ENCODE measurements around the gene MIEF1. TPM values are rescaled to one million over a fixed set of nuclear protein-coding genes. Genes with fewer than 3 reads are reported as not detected.
"Not testable (repeated sequence)": the region's sequence is repeated elsewhere in the genome, so short reads cannot be mapped to it uniquely, and the experiment has no call there.

MIEF1 gene
- total RNA-seq, 1 experiment from 2014 or later: 34.1 TPM

DNA sequence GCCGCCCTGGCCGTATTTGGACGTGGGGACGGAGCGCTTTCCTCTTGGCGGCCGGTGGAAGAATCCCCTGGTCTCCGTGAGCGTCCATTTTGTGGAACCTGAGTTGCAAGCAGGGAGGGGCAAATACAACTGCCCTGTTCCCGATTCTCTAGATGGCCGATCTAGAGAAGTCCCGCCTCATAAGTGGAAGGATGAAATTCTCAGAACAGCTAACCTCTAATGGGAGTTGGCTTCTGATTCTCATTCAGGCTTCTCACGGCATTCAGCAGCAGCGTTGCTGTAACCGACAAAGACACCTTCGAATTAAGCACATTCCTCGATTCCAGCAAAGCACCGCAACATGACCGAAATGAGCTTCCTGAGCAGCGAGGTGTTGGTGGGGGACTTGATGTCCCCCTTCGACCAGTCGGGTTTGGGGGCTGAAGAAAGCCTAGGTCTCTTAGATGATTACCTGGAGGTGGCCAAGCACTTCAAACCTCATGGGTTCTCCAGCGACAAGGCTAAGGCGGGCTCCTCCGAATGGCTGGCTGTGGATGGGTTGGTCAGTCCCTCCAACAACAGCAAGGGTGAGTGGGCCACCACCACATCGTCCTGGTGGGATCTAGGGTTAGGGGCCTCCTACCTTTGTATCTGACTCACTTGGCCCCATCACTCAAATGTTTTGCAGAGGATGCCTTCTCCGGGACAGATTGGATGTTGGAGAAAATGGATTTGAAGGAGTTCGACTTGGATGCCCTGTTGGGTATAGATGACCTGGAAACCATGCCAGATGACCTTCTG lies 19.2 kb downstream of the MIEF1 start:
- in situ Hi-C loops (cut with HindIII; ENCODE audit: low pct_unique_long_range_greater_than_20kb, low sequenced_read_pairs): not testable (repeated sequence)
- peak; percentile 87 for DNase-seq (ENCODE audit: low read depth, low spot score)

DNA sequence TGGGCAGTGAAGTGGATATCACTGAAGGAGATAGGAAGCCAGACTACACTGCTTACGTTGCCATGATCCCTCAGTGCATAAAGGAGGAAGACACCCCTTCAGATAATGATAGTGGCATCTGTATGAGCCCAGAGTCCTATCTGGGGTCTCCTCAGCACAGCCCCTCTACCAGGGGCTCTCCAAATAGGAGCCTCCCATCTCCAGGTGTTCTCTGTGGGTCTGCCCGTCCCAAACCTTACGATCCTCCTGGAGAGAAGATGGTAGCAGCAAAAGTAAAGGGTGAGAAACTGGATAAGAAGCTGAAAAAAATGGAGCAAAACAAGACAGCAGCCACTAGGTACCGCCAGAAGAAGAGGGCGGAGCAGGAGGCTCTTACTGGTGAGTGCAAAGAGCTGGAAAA lies 20.0 kb downstream of the MIEF1 start:
- DNase-seq (ENCODE audit: low read depth, low spot score); in situ Hi-C loops (cut with HindIII; ENCODE audit: low pct_unique_long_range_greater_than_20kb, low sequenced_read_pairs): not testable (repeated sequence)

DNA sequence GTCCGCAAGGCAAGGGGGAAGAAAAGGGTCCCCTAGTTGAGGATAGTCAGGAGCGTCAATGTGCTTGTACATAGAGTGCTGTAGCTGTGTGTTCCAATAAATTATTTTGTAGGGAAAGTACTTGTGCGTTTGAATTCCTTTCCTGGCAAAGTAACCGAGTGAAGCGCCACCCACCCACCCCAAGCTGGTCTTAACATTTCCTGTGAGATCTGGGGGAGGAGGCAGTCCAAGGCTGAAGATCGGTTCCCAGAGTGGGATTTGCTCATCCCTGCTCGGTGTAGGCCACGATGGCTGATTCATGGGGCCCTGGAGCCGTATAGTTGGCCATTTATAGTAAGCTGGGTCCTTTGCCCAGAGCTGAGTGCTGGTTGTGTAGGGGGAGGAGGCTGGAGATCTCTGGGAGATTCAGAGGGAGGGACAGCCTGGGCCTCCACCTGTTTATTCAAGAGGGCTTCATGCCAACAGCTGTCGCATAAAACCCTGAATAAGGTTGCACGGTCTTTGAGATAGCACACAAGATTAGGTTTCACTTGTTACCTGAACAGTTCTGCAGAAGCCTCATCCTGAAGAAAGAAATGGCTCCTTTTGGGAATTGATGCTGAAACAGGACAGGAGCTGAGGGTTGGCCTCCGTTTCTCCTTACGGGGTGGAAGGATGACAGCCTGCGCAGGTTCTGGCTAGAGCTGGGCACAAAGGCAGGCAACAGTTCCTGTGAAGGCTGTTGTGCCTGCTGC lies 20.6 kb downstream of the MIEF1 start:
- DNase-seq (ENCODE audit: low read depth, low spot score): no peak
- in situ Hi-C loops (cut with HindIII; ENCODE audit: low pct_unique_long_range_greater_than_20kb, low sequenced_read_pairs): no loop called here

DNA sequence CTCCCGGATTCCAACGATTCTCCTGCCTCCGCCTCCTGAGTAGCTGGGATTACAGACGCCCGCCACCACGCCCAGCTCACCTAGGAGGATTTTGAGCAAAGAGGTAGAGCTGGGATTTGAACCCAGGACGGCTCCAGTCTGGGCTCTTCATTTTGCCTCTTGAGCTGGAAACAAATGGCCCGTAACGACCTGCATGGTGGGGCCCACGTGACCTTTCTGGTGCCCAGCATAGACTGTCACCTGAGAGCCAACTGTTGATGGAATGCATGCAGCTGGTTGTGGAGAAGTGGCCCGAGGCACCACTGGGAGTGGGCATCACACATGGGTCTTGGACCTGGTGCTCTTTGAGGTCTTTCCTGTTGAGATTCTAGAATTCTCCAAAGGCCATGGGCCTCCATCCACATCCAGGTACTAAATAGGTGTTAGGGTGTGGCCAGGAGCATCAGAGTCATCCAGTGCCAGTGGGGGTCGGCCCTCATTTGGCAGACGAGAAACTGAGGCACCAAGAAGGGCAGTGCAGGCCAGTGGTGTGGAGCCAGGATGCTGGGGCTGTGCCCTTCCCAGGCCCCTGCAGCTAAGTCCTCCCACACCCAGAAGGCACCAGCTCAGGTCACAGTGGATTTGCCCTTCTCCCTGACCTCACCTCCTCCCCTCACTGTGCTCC lies 22.1 kb downstream of the MIEF1 start:
- no peak for DNase-seq (ENCODE audit: low read depth, low spot score)
- in situ Hi-C loops (cut with HindIII; ENCODE audit: low pct_unique_long_range_greater_than_20kb, low sequenced_read_pairs): no loop called here

DNA sequence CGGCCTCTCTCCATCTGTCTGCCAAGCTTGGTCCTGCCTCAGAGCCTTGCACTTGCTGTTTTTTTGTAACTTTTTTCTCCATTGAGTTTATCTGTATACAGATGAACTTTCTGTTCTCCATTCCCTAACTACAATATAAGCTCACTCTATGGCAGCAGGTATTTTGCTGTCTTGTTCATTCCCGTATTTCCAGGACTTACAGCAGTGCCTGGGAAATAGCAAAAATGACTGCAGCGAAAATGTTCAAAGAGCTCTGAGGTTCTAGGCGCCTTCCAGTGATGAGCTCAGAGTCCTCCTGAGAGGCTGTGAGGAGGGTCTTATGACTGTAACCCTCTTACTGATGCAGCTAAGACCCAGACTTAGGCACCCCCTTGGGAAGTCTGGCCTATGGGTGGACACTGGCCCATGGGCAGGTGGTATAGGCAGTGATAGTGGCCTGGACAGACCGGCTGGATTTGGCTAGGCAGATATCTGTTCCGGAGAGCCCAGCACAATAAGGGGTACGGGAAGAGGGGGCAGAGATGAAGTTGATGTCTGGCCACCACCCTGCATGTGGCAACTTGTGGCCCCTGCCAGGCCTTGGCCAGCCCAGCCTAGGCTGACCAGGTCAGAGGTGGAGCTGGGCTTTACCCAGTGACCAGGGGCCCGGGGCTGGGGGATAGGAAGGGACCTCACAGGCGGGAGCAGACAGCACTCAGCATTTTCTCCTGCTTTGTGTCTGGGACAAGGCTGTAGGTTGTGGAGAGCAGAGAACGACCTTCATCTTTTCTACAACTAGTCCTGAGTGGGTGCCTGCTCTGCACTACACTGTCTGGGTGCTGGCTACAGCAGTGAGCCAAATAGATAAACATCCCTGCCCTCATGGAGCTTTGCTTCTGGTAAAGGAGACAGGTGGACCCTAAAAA lies 22.9 kb downstream of the MIEF1 start:
- in situ Hi-C loops (cut with HindIII; ENCODE audit: low pct_unique_long_range_greater_than_20kb, low sequenced_read_pairs): no loop called here
- no peak for DNase-seq (ENCODE audit: low read depth, low spot score)

DNA sequence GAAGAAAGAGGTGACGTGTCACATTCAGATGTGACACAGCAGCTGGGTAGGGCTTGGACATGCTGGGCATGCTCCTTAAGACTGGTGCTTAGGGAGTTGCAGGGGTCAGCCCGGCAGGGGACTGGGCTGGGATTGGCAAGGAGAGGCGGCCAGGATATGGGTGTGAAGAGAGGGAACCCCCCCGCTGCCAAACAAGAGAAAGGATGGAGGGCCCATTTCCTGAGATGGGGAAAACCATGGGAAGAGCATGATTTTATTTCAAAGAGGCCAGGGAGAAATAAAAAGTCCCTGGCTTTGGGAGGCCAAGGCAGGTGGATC lies 23.5 kb downstream of the MIEF1 start:
- no peak for DNase-seq (ENCODE audit: low read depth, low spot score)
- in situ Hi-C loops (cut with HindIII; ENCODE audit: low pct_unique_long_range_greater_than_20kb, low sequenced_read_pairs): no loop called here

DNA sequence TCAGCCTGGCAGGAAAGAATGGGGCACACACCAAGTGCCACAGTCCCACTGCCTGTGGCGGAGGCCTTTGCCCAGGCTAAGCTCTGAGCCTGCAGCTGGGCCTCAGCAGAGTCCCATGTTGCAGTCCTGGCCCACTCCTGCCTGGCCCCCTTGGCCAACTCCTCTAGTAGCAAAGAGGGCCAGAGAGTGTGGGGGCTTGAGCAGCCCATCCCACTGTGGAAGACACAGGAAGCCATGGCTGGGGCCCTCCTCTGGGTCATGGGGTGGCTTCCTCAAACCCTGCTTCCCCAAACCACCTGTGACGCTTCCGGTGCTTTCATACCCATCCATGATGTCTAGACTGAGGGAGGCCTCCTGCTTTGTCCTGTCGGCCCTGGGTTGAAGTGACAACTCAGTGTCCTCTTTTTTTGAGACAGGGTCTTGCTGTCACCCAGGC lies 24.7 kb downstream of the MIEF1 start:
- DNase-seq (ENCODE audit: low read depth, low spot score): no peak
- in situ Hi-C loops (cut with HindIII; ENCODE audit: low pct_unique_long_range_greater_than_20kb, low sequenced_read_pairs): no loop called here

DNA sequence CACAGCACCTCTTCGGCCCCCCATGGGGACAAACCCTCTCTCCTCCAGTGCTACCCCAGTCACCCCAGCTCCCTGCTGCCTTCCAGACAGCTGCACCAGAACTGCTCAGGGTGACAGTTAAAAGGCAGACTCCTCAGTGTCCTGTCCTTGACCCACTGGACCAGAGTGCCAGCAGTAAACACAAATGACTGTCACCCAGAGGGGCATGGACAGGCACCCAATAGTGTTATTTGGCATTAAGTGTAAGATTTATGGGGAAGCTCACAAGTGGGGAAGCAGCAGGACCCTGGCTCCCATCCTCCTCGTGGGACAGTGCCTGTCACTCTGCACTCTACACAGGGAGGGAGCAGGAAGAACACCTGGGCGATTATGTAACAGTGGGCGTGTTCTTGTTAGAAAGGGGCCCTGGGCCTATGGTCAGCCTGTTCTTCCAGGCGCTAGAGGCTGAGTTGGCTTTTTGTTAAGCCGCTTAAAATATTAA lies 25.4 kb downstream of the MIEF1 start:
- in situ Hi-C loops (cut with HindIII; ENCODE audit: low pct_unique_long_range_greater_than_20kb, low sequenced_read_pairs): no loop called here
- no peak for DNase-seq (ENCODE audit: low read depth, low spot score)

DNA sequence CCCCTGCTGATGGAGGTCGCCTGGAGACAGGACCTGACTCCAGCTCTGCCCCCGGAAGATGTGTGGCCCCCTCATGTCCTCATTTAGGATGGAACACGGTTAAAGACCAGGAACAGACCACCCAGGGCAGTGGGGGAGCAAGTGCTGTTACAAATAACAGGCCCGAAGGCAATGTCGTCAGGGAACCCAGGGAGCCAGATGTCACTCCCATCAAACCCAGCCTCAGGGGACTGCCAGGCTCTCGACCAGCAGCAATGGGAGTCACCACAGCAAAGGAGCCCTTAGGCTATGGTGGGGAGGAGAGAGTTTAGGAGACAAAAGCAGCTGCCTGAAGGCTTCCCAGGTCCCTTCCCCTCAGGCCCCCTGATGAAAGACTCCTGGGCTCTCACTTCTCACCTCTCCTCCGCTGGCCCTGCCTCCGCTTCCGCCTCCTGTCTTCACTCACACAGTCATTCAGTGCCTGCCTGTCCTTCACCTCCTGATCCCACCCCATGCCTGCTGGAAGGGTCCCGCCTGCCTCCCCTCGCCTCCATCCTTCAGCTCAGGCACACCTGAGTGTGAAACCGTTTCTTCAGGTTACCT lies 26.1 kb downstream of the MIEF1 start:
- no peak for DNase-seq (ENCODE audit: low read depth, low spot score)
- in situ Hi-C loops (cut with HindIII; ENCODE audit: low pct_unique_long_range_greater_than_20kb, low sequenced_read_pairs): no loop called here

DNA sequence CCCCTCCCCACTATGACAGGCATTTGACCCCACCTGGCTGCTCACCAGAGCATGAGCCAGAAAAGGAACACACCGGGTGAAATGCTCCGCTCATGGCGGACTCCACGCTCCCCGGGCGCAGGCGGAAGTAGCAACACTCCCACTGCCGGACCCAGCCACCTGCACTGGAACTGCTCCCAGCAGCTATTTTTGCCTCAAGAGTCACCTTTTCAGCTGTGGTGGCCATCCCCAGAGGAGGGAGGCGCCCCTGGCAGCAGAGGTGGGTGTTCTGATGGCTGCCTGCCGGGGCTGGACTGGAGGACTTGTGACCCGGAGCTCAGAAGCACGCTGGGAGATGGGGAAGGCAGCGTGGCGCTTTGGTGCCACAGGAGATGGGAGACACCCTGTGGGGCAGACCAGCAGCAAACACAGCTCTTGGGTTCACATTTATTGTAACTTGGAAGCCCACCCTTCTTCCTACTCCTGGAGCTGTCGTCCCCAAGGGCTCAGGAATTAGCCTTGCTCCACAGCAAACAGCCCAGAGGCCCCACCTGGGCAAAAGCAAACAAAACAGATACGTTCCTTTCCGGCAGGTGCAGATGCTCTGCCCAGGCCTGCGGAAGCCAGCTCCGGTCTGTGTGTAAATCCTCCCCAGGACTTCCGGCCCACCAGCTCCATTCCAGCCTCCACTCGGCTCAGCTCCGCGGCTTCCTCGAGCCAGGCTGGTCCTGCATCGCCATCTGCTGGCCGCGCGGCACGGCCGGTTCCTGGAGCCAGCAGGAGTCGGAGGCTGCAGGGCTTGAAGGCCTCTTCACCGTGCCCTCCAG lies 26.8 kb downstream of the MIEF1 start:
- peak; percentile 91 for DNase-seq (ENCODE audit: low read depth, low spot score)
- in situ Hi-C loops (cut with HindIII; ENCODE audit: low pct_unique_long_range_greater_than_20kb, low sequenced_read_pairs): no loop called here

DNA sequence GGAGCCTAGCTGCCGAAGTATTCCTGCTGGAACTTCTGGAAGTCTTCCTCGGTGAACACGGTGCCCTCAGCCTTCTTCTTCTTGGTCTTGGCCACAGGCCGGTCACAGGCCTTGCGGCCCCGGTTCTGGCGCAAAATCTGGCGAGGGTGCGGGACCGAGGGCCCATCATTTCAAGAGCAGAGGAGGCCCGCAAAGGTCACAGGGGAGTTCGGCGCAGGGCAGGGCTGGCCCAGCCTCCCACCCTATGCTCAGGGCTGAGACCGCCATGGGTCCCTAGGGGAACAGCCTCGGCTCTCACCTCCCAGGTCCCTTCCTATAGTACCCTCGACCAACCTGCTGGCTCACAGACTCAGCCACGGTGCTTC lies 27.4 kb downstream of the MIEF1 start:
- in situ Hi-C loops (cut with HindIII; ENCODE audit: low pct_unique_long_range_greater_than_20kb, low sequenced_read_pairs): no loop called here
- no peak for DNase-seq (ENCODE audit: low read depth, low spot score)

DNA sequence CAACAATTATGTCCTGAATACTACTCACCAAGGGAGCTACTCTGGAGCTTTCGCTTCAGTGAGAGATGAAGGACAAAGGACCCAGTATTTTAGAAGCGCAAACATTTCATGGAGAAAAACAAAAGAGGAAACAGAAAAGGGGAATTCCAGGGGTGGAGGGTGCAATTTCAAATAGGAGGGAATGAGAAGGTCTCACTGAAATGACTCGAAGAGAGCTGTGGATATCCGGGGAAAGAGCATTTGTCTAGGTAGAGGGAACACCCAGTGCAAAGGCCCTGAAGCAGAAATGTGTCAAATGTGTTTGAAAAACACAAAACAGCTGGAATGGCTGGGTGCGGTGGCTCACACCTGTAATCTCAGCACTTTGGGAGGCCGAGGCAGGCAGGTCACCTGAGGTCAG lies 28.0 kb downstream of the MIEF1 start:
- DNase-seq (ENCODE audit: low read depth, low spot score): no peak
- in situ Hi-C loops (cut with HindIII; ENCODE audit: low pct_unique_long_range_greater_than_20kb, low sequenced_read_pairs): no loop called here

DNA sequence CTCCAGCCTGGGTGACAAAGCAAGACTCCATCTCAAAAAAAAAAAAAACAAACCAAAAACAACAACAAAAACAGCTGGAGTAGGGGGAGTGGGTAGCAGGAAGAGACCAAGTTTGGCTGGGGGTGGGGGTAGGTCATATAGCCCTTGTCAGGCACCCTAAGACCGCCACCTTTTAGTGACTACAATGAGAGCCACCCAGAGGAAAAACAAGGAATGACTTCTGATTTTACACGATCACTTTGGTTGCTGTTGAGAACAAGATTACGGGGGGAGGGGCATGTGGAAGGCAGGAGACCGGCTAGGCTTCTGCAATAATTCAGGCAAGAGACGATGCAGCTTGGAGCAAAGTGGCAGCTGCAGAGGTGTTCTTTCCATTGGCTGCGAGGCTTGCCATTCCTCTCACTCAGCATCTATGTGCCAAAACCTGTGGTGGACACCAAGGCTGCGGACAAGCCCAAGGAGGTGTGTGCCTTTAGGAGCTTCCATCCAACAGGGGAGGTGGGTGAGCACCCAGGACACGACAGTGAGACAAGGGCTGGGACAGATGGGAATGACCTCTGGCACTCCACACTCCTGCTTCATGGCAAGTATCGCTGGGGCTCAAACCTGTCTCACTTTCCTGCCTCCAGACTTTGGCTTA lies 28.7 kb downstream of the MIEF1 start:
- in situ Hi-C loops (cut with HindIII; ENCODE audit: low pct_unique_long_range_greater_than_20kb, low sequenced_read_pairs): no loop called here
- peak; percentile 84 for DNase-seq (ENCODE audit: low read depth, low spot score)

DNA sequence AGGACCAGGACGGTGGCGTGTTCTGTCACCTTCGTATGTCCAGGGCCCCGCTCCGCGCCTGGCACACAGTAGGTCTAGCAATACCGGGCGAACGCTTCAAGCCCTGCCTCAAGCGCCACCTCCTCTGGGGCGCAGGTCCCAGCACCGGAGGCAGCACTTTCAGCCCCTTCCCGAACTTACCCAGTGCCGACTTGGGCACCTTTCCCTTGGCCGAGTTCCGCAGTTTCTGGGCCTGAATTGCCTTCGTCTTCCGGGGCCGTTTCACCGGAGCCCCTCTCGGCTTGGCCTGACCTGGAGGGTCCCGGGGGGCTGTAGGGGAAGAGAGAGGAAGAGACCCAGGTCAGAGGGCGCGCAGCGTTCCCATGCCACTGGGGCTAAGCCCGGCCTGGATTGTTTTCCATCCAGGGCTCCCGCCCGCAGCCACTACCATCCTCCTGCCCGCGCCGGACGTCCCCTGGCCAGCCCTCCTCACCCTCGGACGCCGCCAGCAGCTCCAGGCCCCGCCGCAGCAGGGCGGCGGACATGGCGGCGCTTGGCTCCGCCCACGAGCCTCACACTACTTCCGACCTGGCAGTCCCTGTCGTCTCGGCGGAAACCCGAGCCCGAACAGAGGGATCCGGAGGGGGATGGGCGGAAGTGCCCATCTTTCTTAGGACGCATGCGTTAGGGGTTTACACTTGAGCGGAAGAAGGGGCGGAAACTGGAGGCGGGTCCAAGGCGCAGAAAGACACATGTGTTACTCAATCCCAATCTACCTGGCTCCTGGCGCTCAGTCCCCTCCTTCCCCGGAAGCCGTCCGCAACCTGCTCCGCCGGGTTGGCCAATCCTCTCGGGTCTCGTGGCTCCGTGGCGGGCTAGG lies 30.4 kb downstream of the MIEF1 start, which contains the start of gene RPS19BP1:
TSS of gene RPS19BP1 (minus strand) at position 534 of the 859 bp plus-strand sequence. CDS start at position 524, 10 bp downstream.
- DNase-seq (ENCODE audit: low read depth, low spot score): peak; percentile 100
- in situ Hi-C loops (cut with HindIII; ENCODE audit: low pct_unique_long_range_greater_than_20kb, low sequenced_read_pairs): no loop called here

DNA sequence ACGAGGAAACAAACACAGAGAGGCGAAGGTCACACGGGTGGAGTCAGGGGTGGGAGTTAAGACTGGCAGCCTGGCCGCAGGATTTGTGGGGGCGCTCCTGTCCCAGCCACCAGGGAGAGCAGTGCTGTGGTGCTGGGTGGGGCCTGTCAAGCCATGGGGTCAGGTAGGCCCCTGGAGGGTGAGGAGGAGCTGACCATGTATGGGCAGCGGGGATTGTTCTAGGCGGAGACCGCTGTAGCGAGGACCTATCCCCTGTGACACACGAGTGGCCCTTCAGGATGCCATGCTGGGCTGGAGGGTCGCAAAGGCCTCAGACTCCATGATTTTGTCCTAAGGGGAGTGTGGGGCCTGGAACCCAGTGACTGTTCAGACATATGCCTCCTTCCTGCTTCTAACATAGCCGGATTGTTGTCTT lies 32.0 kb downstream of the MIEF1 start:
- in situ Hi-C loops (cut with HindIII; ENCODE audit: low pct_unique_long_range_greater_than_20kb, low sequenced_read_pairs): no loop called here
- no peak for DNase-seq (ENCODE audit: low read depth, low spot score)
